Calu3 (cell line): ENCODE data around the gene ADNP. TPM values are rescaled to one million over a fixed set of nuclear protein-coding genes. Genes with fewer than 3 reads are reported as not detected.

Source experiments
- BruUV-seq: library from RNA; stranded (reverse); fragments of 400-500 nt; replicated peaks from 2 replicates; lab custom pipeline; 2021; lab: Mats Ljungman, UMichigan
- CTCF ChIA-PET: fragments of 300-600 bp; sonication (Branson Sonifier 250); formaldehyde crosslinking; loops from one replicate; lab custom pipeline; 2022; ENCODE audit warnings: antibody characterized with exemption; lab: Charles Lee
- DNase-seq: peaks from one replicate; pipeline ENCODE4 v3.0.0; 2022
- H3K27ac Mint-ChIP-seq: one replicate; pipeline ENCODE4 v1.8.0; 2022; ENCODE audit warnings: mixed read lengths; ENCODE audit not compliant: unreplicated experiment
- H3K27me3 Mint-ChIP-seq: one replicate; pipeline ENCODE4 v1.8.0; 2022; ENCODE audit warnings: mixed read lengths; ENCODE audit not compliant: unreplicated experiment
- H3K36me3 Mint-ChIP-seq: one replicate; pipeline ENCODE4 v1.8.0; 2022; ENCODE audit warnings: mild to moderate bottlenecking, moderate library complexity, mixed read lengths; ENCODE audit not compliant: insufficient read depth, unreplicated experiment
- H3K4me1 Mint-ChIP-seq: one replicate; pipeline ENCODE4 v1.8.0; 2022; ENCODE audit warnings: mild to moderate bottlenecking, low read depth, mixed read lengths; ENCODE audit not compliant: unreplicated experiment
- H3K4me3 Mint-ChIP-seq: one replicate; pipeline ENCODE4 v1.8.0; 2022; ENCODE audit warnings: mild to moderate bottlenecking, low read depth, moderate library complexity, mixed read lengths; ENCODE audit not compliant: unreplicated experiment
- H3K9me3 Mint-ChIP-seq: one replicate; pipeline ENCODE4 v1.8.0; 2022; ENCODE audit warnings: low read depth, mixed read lengths; ENCODE audit not compliant: unreplicated experiment
- CTCF ChIP-seq: fragments of 200-600 bp; IDR thresholded peaks from one replicate; pipeline ENCODE4 v1.8.0; 2022; ENCODE audit warnings: antibody characterized with exemption; ENCODE audit not compliant: unreplicated experiment
- intact Hi-C: fragments of 100-400 bp; cut with micrococcal nuclease; formaldehyde crosslinking; loops from one replicate; pipeline ENCODE4 v1.10.0; 2022; ENCODE audit not compliant: unreplicated experiment
- total RNA-seq: library from RNA; stranded (reverse); gene quantifications from 2 replicates; pipeline ENCODE4 v1.2.3, GENCODE V29; 2022

Gene ADNP
- total RNA-seq, 1 experiment from 2014 or later: 103 TPM

- no peak overlapping the region for H3K27ac Mint-ChIP-seq
- H3K36me3 Mint-ChIP-seq: peaks cover 8% of the 10 kb centered on the region
- peaks cover 86% of the 10 kb centered on the region for H3K27me3 Mint-ChIP-seq
- no peak overlapping the region for H3K4me3 Mint-ChIP-seq
- CTCF ChIA-PET: interaction anchor here (1.1 kb wide), 1 partner anchor 11 kb away, joined by 3 read pairs; no protein-coding TSS in a partner anchor
- no TSS peak for BruUV-seq
- no peak for TF ChIP-seq CTCF
- DNase-seq: no peak
- intact Hi-C loops: no loop called here
- peaks cover 29% of the 10 kb centered on the region for H3K4me1 Mint-ChIP-seq
- no peaks in the 10 kb centered on the region for H3K9me3 Mint-ChIP-seq
Measured at GRCh38 chr20:50975701-50976330, 44.6 kb upstream of the ADNP start.

- Mint-ChIP-seq H3K4me1 (no peaks in the 10 kb centered on the region), H3K27ac (no peak overlapping the region), H3K36me3 (no peaks in the 10 kb centered on the region), H3K4me3 (no peak overlapping the region), H3K9me3 (no peaks in the 10 kb centered on the region), H3K27me3 (peaks cover 79% of the 10 kb centered on the region)
- no peak for DNase-seq
- CTCF ChIA-PET: interaction anchor here (0.7 kb wide), 1 partner anchor 11 kb away, joined by 3 read pairs; no protein-coding TSS in a partner anchor
- no TSS peak for BruUV-seq
- intact Hi-C loops: no loop called here
- TF ChIP-seq CTCF: no peak
Measured at GRCh38 chr20:50969912-50970311, 38.7 kb upstream of the ADNP start.

- H3K27me3 Mint-ChIP-seq: peaks cover 79% of the 10 kb centered on the region
- CTCF ChIA-PET: no interaction called here
- BruUV-seq: no TSS peak
- no peak overlapping the region for H3K27ac Mint-ChIP-seq
- TF ChIP-seq CTCF: no peak
- no peaks in the 10 kb centered on the region for H3K4me1 Mint-ChIP-seq
- intact Hi-C loops: no loop called here
- H3K36me3 Mint-ChIP-seq: no peaks in the 10 kb centered on the region
- DNase-seq: no peak
- H3K4me3 Mint-ChIP-seq: no peak overlapping the region
- no peaks in the 10 kb centered on the region for H3K9me3 Mint-ChIP-seq
Measured at GRCh38 chr20:50969435-50969834, 38.2 kb upstream of the ADNP start.

GRCh38 chr20:50968289-50968688, 37.1 kb upstream of the ADNP start:
- no peak for DNase-seq
- Mint-ChIP-seq H3K9me3 (no peaks in the 10 kb centered on the region), H3K4me3 (no peak overlapping the region), H3K27me3 (peaks cover 74% of the 10 kb centered on the region), H3K36me3 (no peaks in the 10 kb centered on the region), H3K4me1 (no peaks in the 10 kb centered on the region), H3K27ac (no peak overlapping the region)
- no TSS peak for BruUV-seq
- CTCF ChIA-PET: no interaction called here
- TF ChIP-seq CTCF: no peak
- intact Hi-C loops: no loop called here
